ENCODE results near the gene CTRB1. TPM values are rescaled to one million over a fixed set of nuclear protein-coding genes. Genes with fewer than 3 reads are reported as not detected.

Gene CTRB1
- total and polyA plus RNA-seq, 2 donors (not counting 3 experiments of a cell fraction or from before 2014, with no cell fraction given) = not detected

DNA sequence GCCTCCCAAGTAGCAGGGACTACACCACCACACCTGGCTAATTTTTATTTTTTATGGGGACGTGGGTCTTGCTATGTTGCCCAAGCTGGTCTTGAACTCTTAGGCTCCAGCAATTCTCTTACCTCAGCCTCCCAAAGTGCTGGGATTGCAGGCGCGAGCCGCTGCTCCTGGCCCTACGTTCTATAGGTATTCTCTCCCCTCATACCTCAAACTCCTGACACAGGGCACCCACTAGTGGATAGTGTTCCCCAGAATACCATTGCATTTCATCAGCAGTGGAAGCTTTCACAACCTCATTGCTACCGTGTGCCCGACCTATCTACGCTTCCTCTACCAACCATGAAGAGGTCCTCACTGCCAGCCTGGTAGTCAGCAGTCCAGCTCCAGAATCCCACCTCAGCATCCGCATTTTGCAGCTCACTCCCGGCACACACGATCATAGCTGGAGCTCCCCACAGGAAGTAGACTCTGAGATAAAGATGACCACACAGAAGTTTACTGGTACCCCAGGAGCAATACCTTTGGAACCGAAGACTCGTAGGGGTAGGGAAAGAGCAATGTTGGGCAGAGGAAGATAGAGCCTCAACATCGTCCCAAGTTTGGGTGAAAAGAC lies 21.2 kb upstream of the CTRB1 start:
- no TSS peak for BruUV-seq (replicated peaks)
- no peak overlapping the region for H3K4me2 ChIP-seq (ENCODE audit: insufficient read depth, low read length)
- no peak for DNase-seq (ENCODE audit: low read depth, low spot score)
- no peak overlapping the region for H3K9ac ChIP-seq (replicated peaks; ENCODE audit: extremely low read depth, insufficient read depth, low read length)
- H3K9me1 ChIP-seq (replicated peaks; ENCODE audit: control insufficient read depth, extremely low read depth, insufficient read depth, low read length) = no peaks in the 10 kb centered on the region
- peaks cover 4% of the 10 kb centered on the region for H3K4me1 ChIP-seq (ENCODE audit: control insufficient read depth, extremely low read depth, insufficient read depth, low read length)
- no peak overlapping the region for H3K4me3 ChIP-seq (replicated peaks in 1 of 3; ENCODE audit: insufficient read depth in 1 of 3, low read depth in 1 of 3, low read length in 3 of 3)
- no peaks in the 10 kb centered on the region for H4K20me1 ChIP-seq (replicated peaks; ENCODE audit: control insufficient read depth, extremely low read depth, insufficient read depth, low read length)
- peaks cover 5 to 7% of the 10 kb centered on the region in 2 experiments for H3K27me3 ChIP-seq (ENCODE audit: control insufficient read depth in 2 of 2, insufficient read depth in 2 of 2, low read length in 2 of 2)
- no peaks in the 10 kb centered on the region for H3K9me3 ChIP-seq (replicated peaks; ENCODE audit: control insufficient read depth, insufficient read depth, low read length)
- no peaks in the 10 kb centered on the region for H3K79me2 ChIP-seq (ENCODE audit: control insufficient read depth, insufficient read depth, low read length)
- no peak overlapping the region for H2AFZ ChIP-seq (ENCODE audit: low read depth, low read length)
- TF ChIP-seq MYC (IDR thresholded peaks at IDR 0.05; ENCODE audit: low read depth, low read length) = no peak
- TF ChIP-seq JUN (IDR thresholded peaks at IDR 0.05; ENCODE audit: borderline replicate concordance, insufficient read depth, insufficient read length, low read depth) = no peak
- no peak for TF ChIP-seq POLR2AphosphoS5 (IDR thresholded peaks at IDR 0.05; ENCODE audit: insufficient read depth, low read depth, low read length)
- no peak for TF ChIP-seq FOS (IDR thresholded peaks at IDR 0.05; ENCODE audit: borderline replicate concordance, insufficient read depth, low read length)
- no peak for TF ChIP-seq GATA2 (IDR thresholded peaks at IDR 0.05; ENCODE audit: insufficient read depth, insufficient read length, low read depth, low read length)
- no peak for TF ChIP-seq POLR2A (IDR thresholded peaks at IDR 0.05; ENCODE audit: low read depth, low read length)
- TF ChIP-seq EZH2 (IDR thresholded peaks at IDR 0.05; ENCODE audit: borderline replicate concordance, low read depth, low read length, severe bottlenecking) = no peak
- TF ChIP-seq, protein P1, sequence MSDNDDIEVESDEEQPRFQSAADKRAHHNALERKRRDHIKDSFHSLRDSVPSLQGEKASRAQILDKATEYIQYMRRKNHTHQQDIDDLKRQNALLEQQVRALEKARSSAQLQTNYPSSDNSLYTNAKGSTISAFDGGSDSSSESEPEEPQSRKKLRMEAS (IDR thresholded peaks at IDR 0.05; ENCODE audit: insufficient read depth, insufficient read length) = no peak
- TF ChIP-seq, protein P2, sequence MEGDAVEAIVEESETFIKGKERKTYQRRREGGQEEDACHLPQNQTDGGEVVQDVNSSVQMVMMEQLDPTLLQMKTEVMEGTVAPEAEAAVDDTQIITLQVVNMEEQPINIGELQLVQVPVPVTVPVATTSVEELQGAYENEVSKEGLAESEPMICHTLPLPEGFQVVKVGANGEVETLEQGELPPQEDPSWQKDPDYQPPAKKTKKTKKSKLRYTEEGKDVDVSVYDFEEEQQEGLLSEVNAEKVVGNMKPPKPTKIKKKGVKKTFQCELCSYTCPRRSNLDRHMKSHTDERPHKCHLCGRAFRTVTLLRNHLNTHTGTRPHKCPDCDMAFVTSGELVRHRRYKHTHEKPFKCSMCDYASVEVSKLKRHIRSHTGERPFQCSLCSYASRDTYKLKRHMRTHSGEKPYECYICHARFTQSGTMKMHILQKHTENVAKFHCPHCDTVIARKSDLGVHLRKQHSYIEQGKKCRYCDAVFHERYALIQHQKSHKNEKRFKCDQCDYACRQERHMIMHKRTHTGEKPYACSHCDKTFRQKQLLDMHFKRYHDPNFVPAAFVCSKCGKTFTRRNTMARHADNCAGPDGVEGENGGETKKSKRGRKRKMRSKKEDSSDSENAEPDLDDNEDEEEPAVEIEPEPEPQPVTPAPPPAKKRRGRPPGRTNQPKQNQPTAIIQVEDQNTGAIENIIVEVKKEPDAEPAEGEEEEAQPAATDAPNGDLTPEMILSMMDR (IDR thresholded peaks at IDR 0.05; ENCODE audit: extremely low read depth in 1 of 2, insufficient read depth in 1 of 2, low read depth in 1 of 2, low read length in 2 of 2) = no peak
- H3K27ac ChIP-seq (ENCODE audit: insufficient read depth, low read depth, low read length) = no peak overlapping the region
- no peaks in the 10 kb centered on the region for H3K36me3 ChIP-seq (ENCODE audit: control insufficient read depth in 2 of 2, extremely low read depth in 1 of 2, insufficient read depth in 2 of 2, low read length in 2 of 2)
- intact Hi-C loops (cut with micrococcal nuclease) = loop anchor here (2.0 kb wide), 2 partner anchors 23 to 425 kb away; partner anchors contain the start of gene ADAT1
- ChIA-PET POLR2A (no interaction called here), CTCF (interaction anchor here (0.7 to 7.9 kb wide), 9 partner anchors 86 to 566 kb away, joined by 3 to 186 read pairs (median 4); partner anchors contain the start of genes CFDP1, TMEM170A and ZNRF1)
- no peak for FAIRE-seq
- dilution Hi-C loops (cut with MboI; ENCODE audit: extremely low pct_ligation_motif_present, low sequenced_read_pairs) = no loop called here

Measured in endothelial cell of umbilical vein (primary cell).